GM12874 (cell line): ENCODE measurements around the gene NOC2L.

ENCODE experiments used
- CTCF ChIP-seq: IDR thresholded peaks from 2 replicates; pipeline ENCODE4 v1.5.1; 2011; ENCODE audit warnings: low read depth, mild to moderate bottlenecking, control low read depth, low read length, moderate library complexity; ENCODE audit not compliant: insufficient read depth

The NOC2L gene

GRCh38 chr1:958823-959730 is at the start of gene NOC2L:
Gene NOC2L, minus strand, starts transcription at chr1:959256. Its CDS starts 16 bp downstream, at chr1:959240.
- TF ChIP-seq CTCF: no peak

GRCh38 chr1:1006305-1007159 is 47.5 kb upstream of the NOC2L start:
- TF ChIP-seq CTCF: no peak

- no peak for TF ChIP-seq CTCF
These were observed 46.8 kb upstream of the NOC2L start for GRCh38 chr1:1005774-1006304.

GRCh38 chr1:1004780-1005697 is 46.0 kb upstream of the NOC2L start:
- TF ChIP-seq CTCF: no peak

- TF ChIP-seq CTCF: no peak
These were observed 45.3 kb upstream of the NOC2L start for GRCh38 chr1:1004420-1004779.

- no peak for TF ChIP-seq CTCF
These were observed 44.8 kb upstream of the NOC2L start for GRCh38 chr1:1003618-1004419.
